HG02678 (cell line): ENCODE results near the gene FAM136A.
"Not testable (repeated sequence)": the region's sequence is repeated elsewhere in the genome, so short reads cannot be mapped to it uniquely, and the experiment has no call there.

Experiments used
- ATAC-seq: cut with Tn5 transposase; IDR thresholded peaks from one replicate; pipeline ENCODE4 v1.9.1; 2021; ENCODE audit warnings: mild to moderate bottlenecking, moderate library complexity; ENCODE audit not compliant: unreplicated experiment

FAM136A gene

DNA sequence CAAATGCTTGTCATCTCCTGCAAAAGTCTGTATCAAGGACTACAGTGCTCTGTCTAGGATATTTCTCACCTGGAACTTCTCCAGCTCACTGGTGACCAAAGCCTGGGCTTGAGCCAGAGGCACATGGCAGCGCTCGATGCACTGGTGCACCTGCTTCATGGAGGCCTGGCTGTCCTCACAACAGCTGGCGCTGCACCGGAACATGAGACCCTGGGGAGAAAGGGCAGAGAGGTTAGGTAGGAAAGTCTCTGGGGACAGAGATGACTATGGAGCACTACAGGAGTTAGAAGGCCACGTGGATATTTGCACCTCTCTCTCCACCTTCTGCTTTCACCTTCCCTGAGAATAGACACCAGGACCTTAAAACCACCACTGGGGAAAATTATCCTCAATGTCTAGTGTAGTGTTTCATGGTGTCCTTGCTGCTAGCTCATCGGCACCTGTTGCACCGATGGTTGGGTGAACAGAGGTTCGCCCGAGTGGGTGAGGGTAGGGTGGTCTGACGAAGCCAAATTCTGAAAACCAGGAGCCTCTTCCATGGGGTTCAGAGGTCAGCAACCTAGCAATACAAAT is 1.0 kb downstream of the FAM136A start:
- no peak for ATAC-seq

DNA sequence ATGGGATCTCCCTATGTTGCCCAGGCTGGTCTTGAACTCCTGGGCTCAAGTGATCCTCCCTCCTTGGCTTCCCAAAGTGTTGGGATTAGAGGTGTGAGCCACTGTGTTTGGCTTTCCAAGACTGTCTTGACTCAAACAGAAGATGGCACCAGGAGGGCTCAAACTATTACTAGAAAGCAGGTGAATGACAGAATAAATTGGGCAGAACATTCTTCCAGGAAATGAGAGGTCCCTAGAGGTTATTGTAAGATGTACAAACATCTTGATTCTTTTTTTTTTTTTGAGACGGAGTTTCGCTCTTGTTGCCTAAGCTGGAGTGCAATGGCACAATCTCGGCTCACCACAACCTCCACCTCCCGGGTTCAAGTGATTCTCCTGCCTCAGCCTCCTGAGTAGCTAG is 4.0 kb downstream of the FAM136A start:
- ATAC-seq = not testable (repeated sequence)

DNA sequence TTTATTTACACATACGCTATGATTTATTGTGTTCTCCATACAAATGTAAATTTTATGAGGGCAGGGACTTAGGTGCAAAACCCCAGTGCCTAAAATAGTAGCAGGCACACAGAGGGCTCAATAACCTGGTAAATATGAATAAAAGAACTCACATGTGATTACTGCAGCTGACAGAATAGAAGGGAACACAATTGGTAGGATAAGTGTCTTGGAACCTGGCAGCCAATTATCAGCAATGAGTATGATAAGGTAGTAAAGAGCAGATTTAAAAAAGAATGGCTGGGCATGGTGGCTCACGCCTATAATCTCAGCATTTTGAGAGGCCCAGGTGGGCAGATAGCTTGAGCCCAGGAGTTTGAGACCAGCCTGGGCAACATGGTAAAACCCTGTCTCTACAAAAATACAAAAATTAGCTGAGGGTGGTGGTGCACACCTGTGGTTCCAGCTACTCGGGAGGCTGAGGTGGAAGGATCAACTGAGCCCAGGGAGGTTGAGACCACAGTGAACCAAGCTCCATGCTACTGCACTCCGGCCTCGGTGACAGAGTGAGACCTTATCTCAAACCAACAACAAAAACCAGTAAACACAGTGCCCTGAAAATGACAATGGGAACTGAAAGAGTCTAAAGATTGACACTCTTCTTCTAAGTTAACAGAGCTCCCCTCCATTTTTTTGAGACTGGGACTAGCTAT is 18.2 kb downstream of the FAM136A start:
- ATAC-seq = no peak

DNA sequence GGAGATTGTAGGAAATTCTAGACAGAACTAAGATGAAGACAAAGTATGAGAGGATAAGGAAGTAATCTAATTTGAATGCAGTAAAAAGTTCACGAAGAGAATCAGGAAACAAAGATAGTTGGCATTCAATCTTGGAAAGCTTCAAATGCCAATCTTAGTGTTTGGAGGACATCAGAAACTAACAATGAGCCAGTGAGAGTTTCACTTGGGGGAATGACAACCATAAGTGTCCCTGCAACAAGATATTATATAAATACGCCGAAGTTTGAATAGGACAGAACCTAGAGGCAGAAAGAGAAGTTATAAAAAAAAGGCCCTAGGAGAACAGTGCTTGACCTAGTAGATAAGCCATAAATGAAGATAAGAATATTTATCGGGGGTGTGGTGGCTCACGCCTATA is 19.4 kb downstream of the FAM136A start:
- no peak for ATAC-seq

DNA sequence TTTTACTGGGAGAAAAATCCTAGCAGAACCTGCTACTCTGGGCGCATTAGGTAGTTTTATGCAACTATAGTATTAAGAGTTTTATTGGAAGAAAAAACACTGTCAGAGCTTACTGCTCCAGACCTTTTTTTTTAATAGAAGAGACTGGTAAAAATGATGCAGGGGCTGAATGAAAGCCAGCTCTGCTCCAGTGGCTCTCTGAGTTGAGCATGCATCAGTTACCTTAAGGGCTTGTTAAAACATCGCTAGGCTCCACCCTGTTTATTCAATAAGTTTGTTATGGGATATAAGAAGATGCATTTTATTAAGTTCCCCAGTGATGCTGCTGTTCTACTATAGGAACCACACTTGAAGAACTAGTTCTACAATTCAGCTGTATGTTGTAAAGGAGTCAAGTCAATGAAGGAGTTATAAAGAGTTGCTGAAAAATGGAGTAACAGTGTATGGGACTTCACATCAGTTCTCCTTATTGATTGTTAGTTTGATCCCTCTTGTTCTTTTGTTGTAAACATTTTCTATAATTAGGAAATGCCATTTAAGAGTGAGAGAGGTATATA is 21.5 kb downstream of the FAM136A start:
- no peak for ATAC-seq

DNA sequence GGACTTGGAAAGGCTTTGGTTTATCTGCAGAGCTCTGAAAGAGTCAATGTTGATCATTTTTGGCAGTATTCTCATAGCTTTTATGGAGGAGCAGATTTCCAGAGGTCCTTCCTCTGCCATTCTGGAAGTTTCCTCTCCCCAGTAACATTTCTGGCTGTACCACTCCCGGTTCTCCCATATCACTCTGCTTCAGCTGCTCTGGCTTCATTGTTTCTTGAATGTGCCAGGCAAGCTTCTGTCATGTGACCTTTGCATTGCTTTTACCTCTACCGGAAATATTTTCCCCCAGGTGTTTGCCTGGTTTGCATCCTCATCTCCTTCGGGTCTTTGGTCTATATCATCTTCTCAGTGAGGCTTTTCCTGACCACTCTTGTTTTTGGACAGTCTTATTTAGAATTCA is 31.5 kb downstream of the FAM136A start:
- no peak for ATAC-seq

DNA sequence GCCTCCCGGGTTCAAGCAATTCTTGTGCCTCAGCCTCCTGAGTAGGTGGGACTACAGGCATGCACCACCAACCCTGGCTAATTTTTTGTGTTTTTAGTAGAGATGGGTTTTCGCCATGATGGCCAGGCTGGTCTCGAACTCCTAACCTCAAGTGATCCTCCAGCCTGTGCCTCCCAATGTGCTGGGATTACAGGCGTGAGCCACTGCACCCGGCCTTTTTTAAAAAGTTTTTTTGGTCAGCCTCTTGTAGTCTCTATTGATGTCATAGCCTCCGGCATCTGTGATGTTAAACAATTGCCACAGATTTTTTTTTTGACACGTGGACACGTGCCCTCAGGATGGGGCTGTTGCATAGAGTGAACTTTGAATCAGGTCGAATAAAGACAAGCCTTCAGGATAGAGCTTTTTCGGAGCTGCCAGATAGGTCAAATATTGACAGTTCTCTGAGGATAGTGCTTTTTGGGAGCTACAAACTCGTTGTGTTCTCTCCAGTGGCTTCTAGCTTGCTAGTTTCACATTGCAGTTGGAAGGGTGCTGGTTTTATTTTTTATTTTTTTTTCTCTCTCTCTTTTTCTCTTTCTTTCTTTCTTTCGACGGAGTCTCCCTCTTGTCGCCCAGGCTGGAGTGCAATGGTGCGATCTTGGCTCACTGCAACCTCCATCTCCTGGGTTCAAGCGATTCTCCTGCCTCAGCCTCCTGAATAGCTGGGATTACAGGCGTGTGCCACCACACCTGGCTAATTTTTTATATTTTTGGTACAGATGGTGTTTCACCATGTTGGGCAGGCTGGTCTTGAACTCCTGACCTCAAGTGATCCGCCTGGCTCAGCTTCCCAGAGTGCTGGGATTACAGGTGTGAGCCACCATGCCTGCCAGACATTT is 32.2 kb downstream of the FAM136A start:
- ATAC-seq = not testable (repeated sequence)

DNA sequence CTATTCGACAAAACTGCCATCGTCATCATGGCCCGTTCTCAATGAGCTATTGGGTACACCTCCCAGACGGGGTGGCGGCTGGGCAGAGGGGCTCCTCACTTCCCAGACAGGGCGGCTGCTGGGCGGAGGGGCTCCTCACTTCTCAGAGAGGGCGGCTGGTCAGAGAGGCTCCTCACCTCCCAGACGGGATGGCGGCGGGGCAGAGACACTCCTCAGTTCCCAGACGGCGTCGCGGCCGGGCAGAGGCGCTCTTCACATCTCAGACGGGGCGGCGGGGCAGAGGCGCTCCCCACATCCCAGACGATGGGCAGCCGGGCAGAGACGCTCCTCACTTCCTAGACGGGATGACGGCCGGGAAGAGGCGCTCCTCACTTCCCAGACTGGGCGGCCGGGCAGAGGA is 34.9 kb downstream of the FAM136A start:
- not testable (repeated sequence) for ATAC-seq

DNA sequence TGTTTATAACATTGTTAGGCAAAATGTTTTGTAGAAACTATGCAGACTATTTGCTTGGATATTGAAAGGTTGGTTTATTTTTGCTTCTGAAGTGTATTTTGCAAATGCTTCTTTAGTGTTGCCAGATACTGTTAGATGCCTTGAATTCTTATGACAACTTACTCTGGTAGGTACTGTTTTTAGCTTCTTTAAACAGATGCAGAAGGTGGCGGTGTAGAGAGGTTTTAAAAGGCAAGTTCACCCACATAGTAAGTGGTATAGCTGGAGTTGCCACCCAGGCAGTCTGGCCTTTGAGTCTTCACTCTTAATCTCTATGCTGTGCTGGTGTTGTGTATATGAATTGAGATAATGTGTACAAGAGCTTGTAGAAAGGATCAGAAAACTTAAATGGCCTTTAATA is 40.4 kb downstream of the FAM136A start:
- no peak for ATAC-seq

DNA sequence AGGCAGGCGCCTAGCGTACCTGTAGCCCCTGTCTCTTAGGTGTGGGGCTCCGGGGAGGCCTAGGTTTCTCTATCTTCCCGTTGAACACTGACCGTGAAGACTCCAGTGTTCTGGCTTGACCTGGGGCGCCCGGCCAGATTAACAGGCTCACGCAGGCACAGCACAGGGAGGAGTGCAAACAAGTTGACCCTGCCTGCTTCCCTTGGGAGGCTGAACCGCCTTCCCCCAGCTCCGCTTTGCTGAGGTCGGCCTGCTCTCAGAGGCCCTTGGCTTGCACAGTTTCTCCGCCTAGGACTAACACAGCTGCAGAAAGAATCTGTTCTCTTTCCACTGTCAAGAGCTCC is 43.4 kb downstream of the FAM136A start:
- ATAC-seq = peak; percentile 11

DNA sequence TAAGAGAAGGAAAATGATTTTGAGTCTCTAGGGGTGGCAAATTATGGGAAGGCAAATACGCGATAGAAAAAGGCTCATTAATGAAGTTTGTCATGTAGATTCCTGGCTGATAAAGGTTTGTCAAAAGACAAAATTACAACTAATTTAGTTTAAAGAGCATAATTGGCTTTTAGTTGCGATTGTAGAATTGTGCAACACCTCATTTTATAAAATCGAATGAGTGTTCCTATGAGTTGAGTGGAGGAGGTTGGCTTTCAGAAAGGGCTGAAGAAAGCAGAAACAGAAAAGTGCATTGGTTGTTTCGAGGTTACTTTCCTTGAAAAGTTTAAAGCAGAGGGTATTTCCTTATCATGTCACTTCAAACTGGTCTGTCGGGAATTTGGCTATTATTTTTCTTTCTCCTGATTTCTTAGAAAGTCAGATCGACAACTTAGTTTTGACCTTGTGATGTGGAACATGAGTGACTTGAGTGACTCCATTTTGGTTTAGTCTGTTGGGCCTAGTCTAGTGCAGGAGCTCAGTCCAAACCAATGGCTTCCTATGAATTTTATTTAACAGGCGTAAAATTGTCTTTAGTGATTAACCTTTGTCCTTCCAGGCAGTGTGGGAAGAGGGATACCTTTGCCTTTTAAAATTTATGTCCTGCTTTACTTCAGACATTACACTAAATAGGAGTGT is 46.1 kb downstream of the FAM136A start:
- no peak for ATAC-seq

DNA sequence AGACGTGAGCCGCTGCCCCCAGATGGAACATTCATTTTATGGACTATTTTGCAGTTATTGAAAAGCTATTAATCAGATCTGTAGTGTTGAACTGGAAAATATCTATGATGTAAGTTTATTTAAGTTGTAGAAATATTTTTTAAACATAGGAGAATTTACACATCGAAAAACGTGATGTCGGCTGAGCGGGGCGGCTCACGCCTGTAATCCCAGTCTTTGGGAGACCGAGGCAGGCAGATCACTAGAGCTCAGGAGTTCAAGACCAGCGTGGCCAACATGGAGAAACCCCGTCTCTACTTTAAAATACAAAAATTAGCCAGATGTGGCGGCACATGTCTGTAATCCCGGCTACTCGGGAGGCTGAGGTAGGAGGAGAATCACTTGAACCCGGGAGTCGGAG is 51.4 kb downstream of the FAM136A start:
- ATAC-seq = no peak

DNA sequence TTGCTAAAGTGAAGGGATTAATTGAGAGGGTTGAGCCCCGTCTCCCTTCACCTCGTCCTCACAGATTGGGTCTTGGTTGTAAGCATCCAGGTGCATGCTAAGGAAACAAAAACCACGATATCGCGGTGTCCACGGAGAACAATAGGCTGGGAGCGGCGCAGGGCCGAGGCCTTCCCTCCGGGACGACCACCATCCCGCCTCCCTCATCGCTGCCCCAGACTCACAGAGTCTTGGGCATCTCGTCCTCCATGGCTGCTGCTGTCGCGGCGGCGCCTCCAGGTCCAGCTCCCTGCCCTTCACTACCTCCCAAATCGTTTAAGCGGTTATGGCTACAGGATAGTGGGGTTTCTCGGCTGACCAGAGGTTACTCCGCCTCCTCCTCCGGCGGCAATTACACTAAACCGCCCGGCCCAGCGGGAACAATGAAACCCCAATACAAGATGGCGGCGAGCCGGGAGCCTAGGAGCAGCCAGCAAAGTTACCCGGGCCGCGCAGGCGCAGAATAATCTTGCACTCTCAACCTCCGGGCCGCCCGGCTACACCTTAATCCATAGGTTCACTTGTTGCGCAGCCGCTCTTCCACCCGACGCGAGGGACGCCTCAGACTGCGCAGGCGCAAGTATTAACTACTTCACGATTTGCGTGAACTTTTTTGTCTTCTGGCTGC is 53.6 kb downstream of the FAM136A start, which contains the start of gene TIA1:
TSS of gene TIA1 (minus strand) at position 448 of the 667 bp plus-strand sequence. CDS start at position 250, 198 bp downstream.
- ATAC-seq = peak; percentile 96

DNA sequence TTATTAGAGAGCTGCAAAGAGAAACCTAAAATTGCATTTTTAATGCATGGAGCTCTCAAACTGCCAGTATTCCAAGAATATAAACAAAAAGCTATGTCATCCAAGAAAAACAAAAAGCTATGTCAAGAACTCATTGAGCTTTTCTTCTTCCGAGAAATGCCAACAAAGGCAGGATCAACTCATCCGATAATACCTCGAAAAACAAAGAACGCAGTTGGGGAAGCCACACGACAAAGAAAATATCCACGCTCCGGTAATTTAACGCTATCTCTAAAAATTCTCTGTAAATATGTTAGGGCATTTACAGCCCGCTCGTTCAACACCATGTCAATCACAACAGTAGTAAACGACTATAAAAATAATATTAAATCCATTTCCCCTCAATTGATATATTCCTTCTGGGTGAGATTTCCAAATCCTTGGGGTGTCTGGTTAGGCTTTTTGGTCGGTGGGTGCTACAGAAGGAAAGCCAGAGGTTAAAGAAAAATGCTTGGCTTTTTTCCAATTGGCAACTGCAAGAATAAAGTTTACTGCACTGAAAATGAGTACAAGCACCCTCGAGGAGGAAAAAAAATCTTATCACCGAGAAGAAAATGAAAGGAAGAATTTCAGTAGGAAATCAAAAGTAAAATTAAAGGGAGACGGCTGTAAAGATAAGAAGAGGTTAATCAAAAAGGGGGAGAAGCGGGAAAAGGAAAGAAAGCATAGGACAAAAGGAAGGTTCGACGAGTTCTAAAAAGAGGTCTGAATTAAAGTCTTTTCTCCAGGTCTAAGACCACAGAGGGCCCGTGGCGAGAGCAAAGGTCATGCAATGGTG is 54.3 kb downstream of the FAM136A start:
- ATAC-seq = no peak
